ENCODE data around the gene CNR2.

CNR2 gene

GRCh38 chr1:23824711-23825075 lies 88.5 kb downstream of the CNR2 start:
- Histone ChIP-seq H3K9me3 (ENCODE audit: control insufficient read depth, insufficient read depth, low read depth, low read length) (no peaks in the 10 kb centered on the region), H3K4me1 (ENCODE audit: control insufficient read depth, insufficient read depth, low read length) (no peaks in the 10 kb centered on the region), H3K4me3 (ENCODE audit: low read depth, low read length) (peak overlapping the region; percentile 97), H3K36me3 (ENCODE audit: control insufficient read depth in 2 of 2, insufficient read depth in 1 of 2, low read length in 2 of 2) (no peaks in the 10 kb centered on the region), H3K27ac (ENCODE audit: extremely low read depth, low read depth, low read length) (peak overlapping the region; percentile 57)
- TF ChIP-seq PRDM1 (tag by site-specific recombination; IDR thresholded peaks at IDR 0.05) (peak; percentile 91), GFI1B (tag by site-specific recombination; IDR thresholded peaks at IDR 0.05) (no peak), ZFP69B (tag by site-specific recombination; IDR thresholded peaks at IDR 0.05) (no peak)
- ChIA-PET POLR2A (interaction anchor here (0.6 to 3.1 kb wide), 10 partner anchors 8 to 412 kb away, joined by 3 to 11 read pairs (median 4); partner anchors contain the start of genes GALE, PITHD1 and PNRC2), CTCF (interaction anchor here (0.7 to 5.7 kb wide), 6 partner anchors 11 to 92 kb away, joined by 3 to 80 read pairs (median 6); partner anchors contain the start of gene PITHD1)

GRCh38 chr1:23823767-23824166 lies 89.4 kb downstream of the CNR2 start:
- no peak for TF ChIP-seq ZNF670 (tag by site-specific recombination; IDR thresholded peaks at IDR 0.05; ENCODE audit: low read depth)
- no peak for TF ChIP-seq SCRT2 (tag by site-specific recombination; IDR thresholded peaks at IDR 0.05)
- TF ChIP-seq ZIC2 (tag by site-specific recombination; IDR thresholded peaks at IDR 0.05), result no peak
- no peak for TF ChIP-seq ZNF777 (tag by site-specific recombination; IDR thresholded peaks at IDR 0.05; ENCODE audit: borderline replicate concordance)
- no peak for TF ChIP-seq KLF16 (tag by site-specific recombination; IDR thresholded peaks at IDR 0.05)
- TF ChIP-seq ZNF843 (tag by site-specific recombination; IDR thresholded peaks at IDR 0.05), result no peak
- TF ChIP-seq ZNF560 (tag by site-specific recombination; IDR thresholded peaks at IDR 0.05; ENCODE audit: borderline replicate concordance), result no peak
- no peak for TF ChIP-seq ZNF704 (tag by site-specific recombination; IDR thresholded peaks at IDR 0.05)
- no peak for TF ChIP-seq ZNF449 (tag by site-specific recombination; IDR thresholded peaks at IDR 0.05)
- no peak for TF ChIP-seq GLIS1 (tag by site-specific recombination; IDR thresholded peaks at IDR 0.05)
- no peak for TF ChIP-seq SETDB1 (IDR thresholded peaks at IDR 0.05; ENCODE audit: insufficient read length, low read length)
- TF ChIP-seq ZNF561 (tag by site-specific recombination; IDR thresholded peaks at IDR 0.05; ENCODE audit: borderline replicate concordance), result no peak
- TF ChIP-seq ZNF558 (tag by site-specific recombination; IDR thresholded peaks at IDR 0.05), result no peak
- no peak for TF ChIP-seq SP3 (tag by site-specific recombination; IDR thresholded peaks at IDR 0.05)
- TF ChIP-seq ZNF223 (tag by site-specific recombination; IDR thresholded peaks at IDR 0.05), result no peak
- TF ChIP-seq ZNF146 (tag by site-specific recombination; IDR thresholded peaks at IDR 0.05), result no peak
- TF ChIP-seq ZNF132 (tag by site-specific recombination; IDR thresholded peaks at IDR 0.05; ENCODE audit: borderline replicate concordance), result no peak
- no peak for TF ChIP-seq ZNF600 (tag by site-specific recombination; IDR thresholded peaks at IDR 0.05)
- TF ChIP-seq ZBTB11 (tag by site-specific recombination; conservative IDR thresholded peaks at IDR 0.05; ENCODE audit: low read depth), result no peak
- Histone ChIP-seq H3K4me1 (ENCODE audit: control insufficient read depth, insufficient read depth, low read length) (no peaks in the 10 kb centered on the region), H3K9me3 (ENCODE audit: control insufficient read depth, insufficient read depth, low read depth, low read length) (no peaks in the 10 kb centered on the region), H3K27ac (ENCODE audit: extremely low read depth, low read depth, low read length) (no peak overlapping the region), H3K4me3 (ENCODE audit: low read depth, low read length) (no peak overlapping the region), H3K36me3 (ENCODE audit: control insufficient read depth in 2 of 2, insufficient read depth in 1 of 2, low read length in 2 of 2) (peaks cover 0 to 3% of the 10 kb centered on the region in 2 experiments; a peak in 1 of 3 replicates)
- ChIA-PET CTCF (interaction anchor here (1.0 to 5.7 kb wide), 3 partner anchors 10 to 45 kb away, joined by 5 to 80 read pairs (median 6); no protein-coding TSS in a partner anchor), POLR2A (interaction anchor here (2.0 to 3.1 kb wide), 2 partner anchors 13 to 24 kb away, joined by 11 read pairs; partner anchors contain the start of gene GALE)

All from HEK293 (cell line).